ENCODE data around the gene OXSR1. TPM values are rescaled to one million over a fixed set of nuclear protein-coding genes. Genes with fewer than 3 reads are reported as not detected.
"Not testable (repeated sequence)": the region's sequence is repeated elsewhere in the genome, so short reads cannot be mapped to it uniquely, and the experiment has no call there.

OXSR1 gene
- total RNA-seq, 3 donors from 2014 or later, result 45.3 to 47.4 (median 45.5) TPM

DNA sequence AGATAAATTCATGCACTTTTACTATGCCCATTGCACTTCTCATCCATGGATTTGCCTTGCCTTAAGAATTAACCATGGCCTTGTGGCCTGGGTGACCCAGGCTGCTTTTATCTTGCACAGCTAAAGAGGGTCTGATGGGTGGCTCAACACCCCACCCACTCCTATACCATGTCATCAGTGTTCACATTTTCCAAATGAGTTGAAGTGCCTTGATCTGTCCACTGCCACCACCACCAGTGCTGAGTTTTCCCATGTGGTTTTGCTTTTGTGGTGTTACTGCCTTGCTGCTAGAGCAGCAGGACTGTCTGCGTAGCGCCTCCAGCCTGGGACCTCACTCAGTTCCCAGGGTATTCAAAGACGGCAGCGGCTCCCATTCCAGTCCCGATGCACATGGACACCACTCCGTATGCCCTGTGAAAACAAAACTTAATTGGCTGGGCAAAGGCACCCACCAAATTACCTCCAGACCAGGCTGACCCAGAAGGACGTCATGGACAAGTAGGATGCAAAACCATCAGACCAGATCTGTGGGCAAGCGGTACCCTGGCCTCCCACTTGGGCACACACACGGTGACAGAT lies 42.5 kb upstream of the OXSR1 start:
- no peak for ATAC-seq
- H3K36me3 Mint-ChIP-seq (ENCODE audit: insufficient read depth), result peaks cover 33% of the 10 kb centered on the region
- peaks cover 4% of the 10 kb centered on the region for H3K4me1 Mint-ChIP-seq (ENCODE audit: low read depth)
- H3K4me3 Mint-ChIP-seq, result no peak overlapping the region
- no peak for DNase-seq
- no peaks in the 10 kb centered on the region for H3K9me3 Mint-ChIP-seq
- no peaks in the 10 kb centered on the region for H3K27me3 Mint-ChIP-seq (ENCODE audit: low read depth)

DNA sequence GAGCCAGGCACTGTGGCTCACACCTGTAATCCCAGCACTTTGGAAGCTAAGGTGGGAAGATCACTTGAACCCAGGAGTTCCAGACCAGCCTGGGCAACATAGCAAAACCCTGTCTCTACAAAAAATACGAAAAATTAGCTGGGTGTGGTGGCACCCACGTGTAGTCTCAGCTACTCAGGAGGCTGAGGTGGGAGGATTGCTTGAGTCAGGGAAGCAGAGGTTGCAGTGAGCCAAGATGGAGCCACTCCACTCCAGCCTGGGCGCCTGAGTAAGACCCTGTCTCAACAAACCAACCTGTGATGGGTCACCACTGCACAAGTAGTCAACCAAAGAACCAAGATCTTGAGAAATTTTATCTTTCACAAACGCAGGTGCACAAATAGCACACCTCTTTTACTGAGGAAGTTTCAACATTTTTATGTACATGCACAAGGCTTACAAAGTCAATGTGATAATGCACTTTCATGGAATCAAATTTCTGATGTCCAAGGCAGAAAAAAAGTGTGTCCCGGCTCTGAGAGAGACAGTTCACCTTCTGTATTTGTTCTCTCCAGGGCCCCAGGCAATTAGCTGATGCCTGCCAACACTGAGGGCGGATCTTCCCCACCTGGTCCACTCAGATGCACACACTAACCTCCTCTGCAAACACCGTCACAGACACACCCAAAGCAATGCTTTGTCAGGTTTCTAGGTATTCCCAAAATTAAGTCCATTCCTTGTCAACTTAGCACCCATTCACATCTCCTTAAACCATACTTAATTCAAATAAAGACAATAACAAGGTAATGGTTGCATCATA lies 40.8 kb upstream of the OXSR1 start:
- ATAC-seq (no peak), DNase-seq (no peak)
- Mint-ChIP-seq H3K36me3 (ENCODE audit: insufficient read depth) (peaks cover 35% of the 10 kb centered on the region), H3K9me3 (no peaks in the 10 kb centered on the region), H3K27me3 (ENCODE audit: low read depth) (no peaks in the 10 kb centered on the region), H3K4me1 (ENCODE audit: low read depth) (no peaks in the 10 kb centered on the region), H3K4me3 (no peak overlapping the region)

DNA sequence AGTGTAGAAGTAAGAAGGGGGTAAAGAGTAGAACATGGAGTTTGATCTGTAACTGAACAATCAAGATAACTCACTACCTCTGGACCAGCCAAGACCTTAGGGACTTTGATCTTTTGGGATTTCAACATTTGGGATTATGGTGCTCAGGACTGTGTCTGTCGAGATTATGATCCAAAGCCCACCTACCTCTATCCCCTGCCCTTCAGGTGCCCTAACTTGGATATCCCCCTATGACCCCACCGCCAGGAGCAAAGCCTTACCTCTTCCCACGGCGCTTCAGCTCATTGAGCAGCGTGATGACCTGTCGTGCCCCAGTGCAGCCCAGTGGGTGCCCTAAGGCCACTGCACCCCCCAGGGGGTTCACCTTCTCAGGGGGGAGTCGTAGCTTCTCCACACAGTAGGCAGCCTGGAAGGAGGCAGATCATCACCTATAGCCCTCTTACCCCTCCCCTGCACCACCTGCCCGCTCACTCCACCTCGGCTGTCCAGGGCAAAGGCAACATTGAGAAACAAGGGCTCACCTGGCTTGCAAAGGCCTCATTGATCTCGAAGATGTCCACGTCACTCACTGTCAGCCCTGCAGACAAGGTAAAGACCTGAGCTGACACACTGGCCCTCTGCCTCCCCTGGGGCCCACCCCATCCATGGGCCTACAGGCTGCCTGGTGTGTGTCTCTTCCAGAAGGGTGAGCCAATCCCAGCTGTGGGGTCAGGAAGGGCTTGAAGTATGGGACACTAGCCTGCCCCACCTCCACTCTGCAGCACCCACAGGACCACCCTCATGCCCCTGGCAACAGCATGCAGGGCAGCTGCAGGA lies 39.8 kb upstream of the OXSR1 start:
- DNase-seq, result no peak
- Mint-ChIP-seq H3K4me1 (ENCODE audit: low read depth) (no peaks in the 10 kb centered on the region), H3K36me3 (ENCODE audit: insufficient read depth) (peaks cover 39% of the 10 kb centered on the region)

DNA sequence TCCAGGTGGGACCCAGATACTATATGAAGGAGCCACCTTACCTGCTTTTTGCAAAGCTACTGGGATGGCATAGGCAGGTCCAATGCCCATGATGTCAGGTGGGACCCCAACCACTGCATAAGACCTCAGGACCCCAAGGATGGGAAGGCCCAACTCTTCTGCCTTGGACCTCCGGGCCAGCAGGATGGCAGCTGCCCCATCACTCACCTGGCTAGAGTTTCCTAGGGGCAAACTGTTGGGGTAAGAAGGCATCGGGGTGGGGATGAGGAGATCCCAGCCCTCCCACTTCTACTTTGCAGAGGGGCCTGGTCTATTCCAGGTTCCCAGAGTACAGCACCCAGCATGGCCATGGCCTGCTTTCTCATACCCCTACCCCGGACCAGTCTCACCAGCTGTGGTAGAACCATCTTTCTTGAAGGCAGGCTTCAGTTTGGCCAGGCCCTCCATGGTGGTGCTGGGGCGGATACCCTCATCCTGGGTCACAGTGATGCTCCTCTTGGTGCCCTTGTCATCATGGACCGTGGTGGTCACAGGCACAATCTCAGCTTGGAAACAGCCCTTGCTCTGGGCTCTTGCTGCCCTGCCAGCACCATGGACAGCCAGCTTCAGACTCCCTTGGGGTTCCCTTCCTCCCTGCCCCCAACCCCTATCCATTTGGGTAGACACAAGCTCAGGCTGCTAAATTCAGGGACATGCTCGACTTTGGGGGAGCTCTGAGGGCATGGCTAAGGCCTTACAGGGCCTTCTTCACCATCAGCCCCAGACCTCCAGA lies 39.0 kb upstream of the OXSR1 start:
- DNase-seq (no peak), ATAC-seq (no peak)
- peaks cover 40% of the 10 kb centered on the region for H3K36me3 Mint-ChIP-seq (ENCODE audit: insufficient read depth)
- H3K27me3 Mint-ChIP-seq (ENCODE audit: low read depth), result no peaks in the 10 kb centered on the region
- no peaks in the 10 kb centered on the region for H3K9me3 Mint-ChIP-seq
- no peak overlapping the region for H3K4me3 Mint-ChIP-seq
- no peaks in the 10 kb centered on the region for H3K4me1 Mint-ChIP-seq (ENCODE audit: low read depth)

More for the DNA sequence above, 39.8 kb upstream of the OXSR1 start:
- no peak overlapping the region for H3K4me3 Mint-ChIP-seq
- no peak for ATAC-seq
- H3K9me3 Mint-ChIP-seq, result no peaks in the 10 kb centered on the region
- no peaks in the 10 kb centered on the region for H3K27me3 Mint-ChIP-seq (ENCODE audit: low read depth)

DNA sequence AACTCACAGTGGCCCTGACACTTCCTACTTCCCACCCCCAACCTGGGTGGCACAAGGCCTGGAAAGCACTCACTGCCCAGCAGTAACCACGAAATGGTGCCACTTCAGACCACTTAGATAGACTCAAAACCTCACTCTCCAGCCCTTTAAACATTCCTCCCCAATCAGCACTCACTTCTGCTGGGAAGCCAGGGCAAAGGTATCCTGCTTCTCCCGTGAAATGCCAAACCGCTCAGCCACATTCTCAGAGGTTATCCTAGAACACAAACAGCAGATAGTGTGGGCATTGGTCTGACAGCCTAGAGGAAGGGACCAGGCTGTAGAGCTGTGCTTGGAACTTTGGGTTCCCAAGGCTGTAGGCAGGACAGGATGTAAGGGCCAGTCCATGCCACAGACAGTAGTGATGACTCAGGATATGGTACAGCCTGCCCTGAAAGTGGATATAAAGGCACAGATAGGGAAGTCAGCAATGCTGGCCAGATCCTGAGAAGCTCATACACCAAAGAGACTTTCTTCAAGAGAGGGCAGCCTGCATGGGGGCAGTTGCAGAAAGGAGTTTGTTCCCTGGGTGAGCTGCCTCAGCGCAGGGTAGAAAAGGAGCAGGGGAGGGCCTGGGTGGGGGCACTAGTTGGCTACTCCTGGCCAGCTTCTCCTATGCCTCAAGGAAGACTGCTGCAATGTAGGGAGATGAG lies 37.6 kb upstream of the OXSR1 start:
- H3K4me1 Mint-ChIP-seq (ENCODE audit: low read depth), result peaks cover under 1% of the 10 kb centered on the region
- ATAC-seq (no peak), DNase-seq (no peak)
- no peak overlapping the region for H3K4me3 Mint-ChIP-seq
- no peaks in the 10 kb centered on the region for H3K9me3 Mint-ChIP-seq
- H3K36me3 Mint-ChIP-seq (ENCODE audit: insufficient read depth), result peaks cover 32% of the 10 kb centered on the region
- no peaks in the 10 kb centered on the region for H3K27me3 Mint-ChIP-seq (ENCODE audit: low read depth)

DNA sequence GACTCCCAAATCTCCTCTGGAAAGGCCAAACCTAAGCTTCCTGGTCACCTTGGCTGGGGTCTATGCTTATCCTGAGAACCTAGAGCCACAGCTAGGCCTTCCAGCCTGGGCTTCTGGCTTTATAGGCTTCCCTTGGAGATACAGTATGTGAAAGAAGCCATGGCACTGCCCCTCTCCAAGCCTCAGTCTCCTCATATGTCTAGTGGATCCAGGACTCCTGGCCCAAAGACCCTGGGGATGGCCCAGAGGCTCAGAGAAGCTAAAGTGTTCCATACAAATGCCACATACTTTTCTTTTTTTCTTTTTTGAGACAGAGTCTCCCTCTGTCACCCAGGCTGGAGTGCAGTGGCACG lies 37.1 kb upstream of the OXSR1 start:
- H3K36me3 Mint-ChIP-seq (ENCODE audit: insufficient read depth), result peaks cover 28% of the 10 kb centered on the region
- no peaks in the 10 kb centered on the region for H3K9me3 Mint-ChIP-seq
- DNase-seq, result no peak
- H3K27me3 Mint-ChIP-seq (ENCODE audit: low read depth), result no peaks in the 10 kb centered on the region
- H3K4me1 Mint-ChIP-seq (ENCODE audit: low read depth), result peaks cover 3% of the 10 kb centered on the region
- no peak for ATAC-seq
- H3K4me3 Mint-ChIP-seq, result no peak overlapping the region

DNA sequence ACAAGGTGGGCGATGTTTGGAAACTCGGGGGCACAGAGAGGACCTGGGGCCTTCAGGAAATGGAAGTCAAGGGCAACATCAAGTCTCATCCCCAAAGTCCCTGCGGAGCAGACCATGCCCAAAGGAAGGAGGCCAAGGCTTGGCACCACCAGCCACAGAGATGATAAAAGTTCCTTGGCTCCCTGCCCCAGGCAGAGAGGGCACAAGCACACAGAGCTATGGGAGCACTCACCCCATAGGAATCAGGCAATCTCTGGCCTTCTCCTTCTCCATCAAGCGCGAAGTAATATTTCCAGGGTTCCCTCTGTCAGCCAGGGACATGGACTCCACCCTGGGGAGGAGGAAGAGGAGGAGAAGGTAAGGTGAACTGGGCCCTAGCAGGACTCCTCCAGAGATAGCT lies 36.3 kb upstream of the OXSR1 start:
- Mint-ChIP-seq H3K36me3 (ENCODE audit: insufficient read depth) (peaks cover 27% of the 10 kb centered on the region), H3K27me3 (ENCODE audit: low read depth) (no peaks in the 10 kb centered on the region), H3K4me1 (ENCODE audit: low read depth) (peaks cover 8% of the 10 kb centered on the region), H3K9me3 (no peaks in the 10 kb centered on the region), H3K4me3 (no peak overlapping the region)
- DNase-seq (no peak), ATAC-seq (no peak)

DNA sequence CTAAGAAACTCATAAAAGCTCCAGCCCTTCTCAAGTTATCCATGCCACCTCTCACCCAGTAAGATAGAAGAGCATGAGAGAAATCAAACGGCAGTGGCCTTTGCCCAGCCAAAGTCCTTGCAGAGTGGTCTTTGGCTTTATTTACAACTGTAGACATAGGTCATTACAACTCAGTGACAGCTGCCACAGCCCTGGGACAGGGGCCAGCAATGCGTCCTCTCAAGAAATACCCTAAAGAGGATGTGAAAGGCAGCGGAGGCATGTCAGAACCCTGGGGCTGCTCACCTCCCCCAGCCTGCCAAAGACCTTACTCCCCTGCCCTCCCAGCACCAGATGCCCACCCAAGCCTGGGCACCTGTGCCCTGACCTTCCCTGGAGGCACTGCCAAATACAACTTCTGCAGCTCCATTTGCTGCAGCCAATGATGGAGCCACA lies 34.7 kb upstream of the OXSR1 start:
- H3K27me3 Mint-ChIP-seq (ENCODE audit: low read depth), result no peaks in the 10 kb centered on the region
- H3K36me3 Mint-ChIP-seq (ENCODE audit: insufficient read depth), result peaks cover 19% of the 10 kb centered on the region
- ATAC-seq (no peak), DNase-seq (no peak)
- H3K4me3 Mint-ChIP-seq, result no peak overlapping the region
- no peaks in the 10 kb centered on the region for H3K9me3 Mint-ChIP-seq
- H3K4me1 Mint-ChIP-seq (ENCODE audit: low read depth), result peaks cover 21% of the 10 kb centered on the region

DNA sequence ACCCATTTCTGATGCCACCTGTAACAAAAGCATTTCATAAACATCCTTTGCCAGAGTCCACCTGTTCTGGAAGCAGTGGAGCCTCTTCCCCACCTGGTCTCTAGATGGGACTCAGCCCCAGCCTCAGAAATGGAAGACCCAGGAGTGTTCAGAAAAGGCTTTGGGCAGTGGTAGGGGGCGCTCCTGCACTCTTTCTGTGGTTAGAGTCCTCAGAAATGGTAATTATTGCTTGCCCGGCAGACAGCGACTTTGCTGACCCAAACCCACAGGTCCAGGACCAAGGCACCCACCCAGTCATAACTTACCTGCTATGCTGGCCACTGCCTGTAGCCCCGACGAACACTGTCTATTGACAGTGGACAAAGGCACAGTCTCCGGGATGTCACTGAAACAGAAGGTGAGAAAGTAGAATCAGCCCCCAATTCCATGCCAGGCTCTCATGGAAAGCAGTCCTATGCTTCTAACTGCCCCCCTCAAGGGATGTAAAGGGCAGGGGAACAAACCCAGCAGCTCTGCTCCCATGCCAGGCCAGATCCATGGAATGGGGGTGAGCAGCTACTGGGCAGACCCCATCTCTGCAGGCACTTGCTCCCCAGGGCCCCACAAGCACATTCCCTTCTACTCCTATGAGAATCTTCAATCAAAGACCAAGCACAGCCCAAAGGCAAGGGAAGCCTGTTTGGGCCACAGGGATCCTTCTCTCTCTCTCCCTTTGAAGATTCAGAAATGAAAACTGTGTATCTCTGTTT lies 33.5 kb upstream of the OXSR1 start:
- Mint-ChIP-seq H3K9me3 (no peaks in the 10 kb centered on the region), H3K36me3 (ENCODE audit: insufficient read depth) (peaks cover 18% of the 10 kb centered on the region), H3K4me3 (no peak overlapping the region), H3K4me1 (ENCODE audit: low read depth) (peaks cover 28% of the 10 kb centered on the region), H3K27me3 (ENCODE audit: low read depth) (no peaks in the 10 kb centered on the region)
- ATAC-seq, result no peak
- no peak for DNase-seq

DNA sequence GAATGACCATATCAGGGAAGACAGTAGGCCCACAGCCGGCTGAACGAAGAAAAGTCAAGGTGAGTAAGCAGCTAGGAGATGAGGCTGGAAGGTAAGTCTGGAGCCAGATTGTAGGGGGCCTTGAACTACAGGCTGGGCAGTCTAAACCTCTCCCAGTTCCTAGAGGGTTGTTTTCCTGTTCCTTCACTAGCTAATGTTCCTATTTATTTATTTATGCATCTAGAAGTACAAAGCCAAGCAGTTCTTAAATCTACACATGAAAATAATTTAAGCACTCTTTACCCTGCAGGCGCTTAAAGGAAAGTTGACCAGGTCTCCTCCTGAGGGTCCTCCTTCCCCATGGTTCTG lies 32.2 kb upstream of the OXSR1 start:
- DNase-seq, result no peak
- H3K4me1 Mint-ChIP-seq (ENCODE audit: low read depth), result peaks cover 38% of the 10 kb centered on the region
- no peaks in the 10 kb centered on the region for H3K27me3 Mint-ChIP-seq (ENCODE audit: low read depth)
- no peak for ATAC-seq
- H3K36me3 Mint-ChIP-seq (ENCODE audit: insufficient read depth), result peaks cover 15% of the 10 kb centered on the region
- H3K4me3 Mint-ChIP-seq, result no peak overlapping the region
- no peaks in the 10 kb centered on the region for H3K9me3 Mint-ChIP-seq

DNA sequence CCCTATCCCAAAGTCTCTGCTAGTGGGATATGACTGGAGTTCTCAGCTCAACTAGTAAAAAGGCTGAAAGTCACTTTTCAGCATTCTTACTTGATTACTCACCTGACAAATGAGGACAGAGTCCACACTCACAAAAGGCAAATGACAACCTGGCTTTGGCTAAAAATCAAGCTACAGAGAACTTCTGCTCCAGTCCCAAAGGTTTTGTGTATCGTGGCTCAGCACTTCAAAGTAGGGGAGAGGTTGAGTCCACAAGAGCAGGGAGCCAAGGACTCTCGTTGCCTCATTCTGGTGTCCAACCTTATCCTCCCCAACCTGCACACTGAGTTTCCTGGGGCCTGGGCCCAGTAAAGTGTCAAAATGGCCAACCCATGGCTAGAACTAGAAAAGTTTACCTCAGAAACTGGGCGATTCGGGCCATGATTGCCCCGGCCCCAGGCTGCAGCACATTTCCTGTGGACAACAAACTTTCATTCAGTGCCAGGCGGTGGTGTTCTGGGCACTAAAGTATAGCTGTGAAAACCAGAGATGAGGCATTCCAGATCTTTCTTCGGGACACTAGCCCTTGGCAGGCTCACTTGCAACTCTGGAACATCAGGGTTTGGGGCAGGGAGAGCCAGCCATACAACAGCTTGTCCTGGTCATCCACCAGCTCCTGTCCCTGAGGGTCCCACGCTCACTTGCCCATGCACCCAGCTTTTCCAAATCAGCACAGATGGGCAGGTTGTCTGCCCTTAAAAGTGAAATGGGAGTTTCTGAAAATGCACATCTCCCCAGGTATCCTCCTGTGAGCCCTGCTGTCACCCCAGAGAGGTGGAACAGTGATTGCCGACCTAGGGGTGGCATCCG lies 31.6 kb upstream of the OXSR1 start:
- no peak overlapping the region for H3K4me3 Mint-ChIP-seq
- peaks cover 15% of the 10 kb centered on the region for H3K36me3 Mint-ChIP-seq (ENCODE audit: insufficient read depth)
- no peaks in the 10 kb centered on the region for H3K9me3 Mint-ChIP-seq
- peaks cover 41% of the 10 kb centered on the region for H3K4me1 Mint-ChIP-seq (ENCODE audit: low read depth)
- DNase-seq (no peak), ATAC-seq (no peak)
- no peaks in the 10 kb centered on the region for H3K27me3 Mint-ChIP-seq (ENCODE audit: low read depth)

DNA sequence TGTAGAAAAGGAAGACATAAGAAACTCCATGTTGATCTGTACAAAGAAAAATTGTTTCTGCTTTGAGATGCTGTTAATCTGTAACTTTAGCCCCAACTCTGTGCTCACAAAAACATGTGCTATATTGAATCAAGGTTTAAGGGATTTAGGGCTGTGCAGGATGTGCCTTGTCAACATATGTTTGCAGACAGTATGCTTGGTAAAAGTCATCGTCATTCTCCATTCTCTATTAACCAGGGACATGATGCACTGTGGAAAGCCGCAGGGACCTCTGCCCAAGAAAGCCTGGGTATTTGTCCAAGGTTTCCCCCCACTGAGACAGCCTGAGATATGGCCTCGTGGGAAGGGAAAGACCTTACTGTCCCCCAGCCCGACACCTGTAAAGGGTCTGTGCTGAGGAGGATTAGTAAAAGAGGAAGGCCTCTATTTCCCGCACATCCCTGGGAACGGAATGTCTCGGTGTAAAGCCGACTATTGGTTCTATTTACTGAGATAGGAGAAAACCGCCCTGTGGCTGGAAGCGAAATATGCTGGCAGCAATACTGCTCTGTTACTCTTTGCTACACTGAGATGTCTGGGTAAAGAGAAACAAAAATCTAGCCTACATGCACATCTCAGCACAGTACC lies 30.7 kb upstream of the OXSR1 start:
- H3K27me3 Mint-ChIP-seq (ENCODE audit: low read depth); ATAC-seq; DNase-seq; H3K9me3 Mint-ChIP-seq: not testable (repeated sequence)
- peaks cover 11% of the 10 kb centered on the region for H3K36me3 Mint-ChIP-seq (ENCODE audit: insufficient read depth)
- H3K4me3 Mint-ChIP-seq, result peak overlapping the region; percentile 86
- H3K4me1 Mint-ChIP-seq (ENCODE audit: low read depth), result peaks cover 45% of the 10 kb centered on the region
